T-helper 2 cell treated with Interferon-gamma antibody and Interleukin-4, amounts not matched to agents 5 μg/mL and 100 μg/mL, for 36 hours (primary cell): Measurements from ENCODE around the gene UBE2D4.

Source experiments
- DNase-seq: peaks from one replicate; pipeline ENCODE4 v3.0.0; 2021; ENCODE audit warnings: low spot score
- H3K27ac Mint-ChIP-seq: one replicate; pipeline ENCODE4 v1.8.0; 2021; ENCODE audit warnings: mild to moderate bottlenecking, mixed read lengths
- H3K27me3 Mint-ChIP-seq: one replicate; pipeline ENCODE4 v1.8.0; 2021; ENCODE audit warnings: low read depth, mixed read lengths
- H3K36me3 Mint-ChIP-seq: one replicate; pipeline ENCODE4 v1.8.0; 2021; ENCODE audit warnings: low read depth, mixed read lengths
- H3K4me1 Mint-ChIP-seq: one replicate; pipeline ENCODE4 v1.8.0; 2021; ENCODE audit warnings: low read depth, mixed read lengths
- H3K4me3 Mint-ChIP-seq: one replicate; pipeline ENCODE4 v1.8.0; 2022; ENCODE audit warnings: mild to moderate bottlenecking, moderate library complexity, mixed read lengths
- H3K9me3 Mint-ChIP-seq: one replicate; pipeline ENCODE4 v1.8.0; 2021; ENCODE audit warnings: mixed read lengths

UBE2D4 gene

GRCh38 chr7:43925984-43926797 lies at the start of gene UBE2D4:
Gene UBE2D4, plus strand, starts transcription at chr7:43926436. Its CDS starts 97 bp downstream, at chr7:43926533.
- DNase-seq, result peak; percentile 91
- Mint-ChIP-seq H3K4me1 (peaks cover 20% of the 10 kb centered on the region), H3K27ac (peak within 1 kb of the TSS; percentile 94), H3K4me3 (peak within 1 kb of the TSS; percentile 91), H3K9me3 (no peaks in the 10 kb centered on the region), H3K36me3 (peaks cover 6% of the 10 kb centered on the region), H3K27me3 (no peaks in the 10 kb centered on the region)

GRCh38 chr7:43876976-43877745 lies 49.1 kb upstream of the UBE2D4 start:
- Mint-ChIP-seq H3K4me1 (peaks cover 2% of the 10 kb centered on the region), H3K27ac (no peak overlapping the region), H3K9me3 (no peaks in the 10 kb centered on the region), H3K27me3 (no peaks in the 10 kb centered on the region), H3K36me3 (peaks cover 48% of the 10 kb centered on the region), H3K4me3 (no peak overlapping the region)
- no peak for DNase-seq

GRCh38 chr7:43877968-43878864 lies 48.0 kb upstream of the UBE2D4 start:
- peaks cover 46% of the 10 kb centered on the region for H3K36me3 Mint-ChIP-seq
- H3K9me3 Mint-ChIP-seq, result no peaks in the 10 kb centered on the region
- no peaks in the 10 kb centered on the region for H3K27me3 Mint-ChIP-seq
- no peak overlapping the region for H3K4me3 Mint-ChIP-seq
- DNase-seq, result no peak
- no peak overlapping the region for H3K27ac Mint-ChIP-seq
- peaks cover under 1% of the 10 kb centered on the region for H3K4me1 Mint-ChIP-seq

- Mint-ChIP-seq H3K36me3 (peaks cover 46% of the 10 kb centered on the region), H3K9me3 (no peaks in the 10 kb centered on the region), H3K4me3 (no peak overlapping the region), H3K4me1 (no peaks in the 10 kb centered on the region), H3K27ac (no peak overlapping the region), H3K27me3 (no peaks in the 10 kb centered on the region)
- DNase-seq, result no peak
These were observed 47.4 kb upstream of the UBE2D4 start for GRCh38 chr7:43878867-43879266.

GRCh38 chr7:43879477-43879876 lies 46.8 kb upstream of the UBE2D4 start:
- H3K9me3 Mint-ChIP-seq, result no peaks in the 10 kb centered on the region
- DNase-seq, result no peak
- H3K27me3 Mint-ChIP-seq, result no peaks in the 10 kb centered on the region
- peaks cover 50% of the 10 kb centered on the region for H3K36me3 Mint-ChIP-seq
- H3K4me3 Mint-ChIP-seq, result no peak overlapping the region
- H3K27ac Mint-ChIP-seq, result no peak overlapping the region
- no peaks in the 10 kb centered on the region for H3K4me1 Mint-ChIP-seq

GRCh38 chr7:43880596-43880995 lies 45.6 kb upstream of the UBE2D4 start:
- no peaks in the 10 kb centered on the region for H3K27me3 Mint-ChIP-seq
- H3K36me3 Mint-ChIP-seq, result peaks cover 49% of the 10 kb centered on the region
- no peak for DNase-seq
- H3K9me3 Mint-ChIP-seq, result no peaks in the 10 kb centered on the region
- H3K4me1 Mint-ChIP-seq, result no peaks in the 10 kb centered on the region
- no peak overlapping the region for H3K27ac Mint-ChIP-seq
- no peak overlapping the region for H3K4me3 Mint-ChIP-seq

- H3K36me3 Mint-ChIP-seq, result peaks cover 32% of the 10 kb centered on the region
These were observed 42.0 kb upstream of the UBE2D4 start for GRCh38 chr7:43884209-43884608.

GRCh38 chr7:43884617-43885016 lies 41.6 kb upstream of the UBE2D4 start:
- no peak for DNase-seq
- H3K4me3 Mint-ChIP-seq, result no peak overlapping the region
- H3K27ac Mint-ChIP-seq, result no peak overlapping the region
- peaks cover 30% of the 10 kb centered on the region for H3K36me3 Mint-ChIP-seq
- peaks cover 1% of the 10 kb centered on the region for H3K4me1 Mint-ChIP-seq
- no peaks in the 10 kb centered on the region for H3K27me3 Mint-ChIP-seq
- no peaks in the 10 kb centered on the region for H3K9me3 Mint-ChIP-seq

More at GRCh38 chr7:43884209-43884608, 42.0 kb upstream of the UBE2D4 start:
- H3K9me3 Mint-ChIP-seq, result no peaks in the 10 kb centered on the region
- no peaks in the 10 kb centered on the region for H3K4me1 Mint-ChIP-seq
- no peak overlapping the region for H3K27ac Mint-ChIP-seq
- no peak overlapping the region for H3K4me3 Mint-ChIP-seq
- DNase-seq, result no peak
- H3K27me3 Mint-ChIP-seq, result no peaks in the 10 kb centered on the region

GRCh38 chr7:43888993-43889945 lies 37.0 kb upstream of the UBE2D4 start:
- no peak overlapping the region for H3K27ac Mint-ChIP-seq
- no peak for DNase-seq
- H3K36me3 Mint-ChIP-seq, result peaks cover 12% of the 10 kb centered on the region
- no peaks in the 10 kb centered on the region for H3K9me3 Mint-ChIP-seq
- no peaks in the 10 kb centered on the region for H3K27me3 Mint-ChIP-seq
- H3K4me1 Mint-ChIP-seq, result peaks cover 15% of the 10 kb centered on the region
- H3K4me3 Mint-ChIP-seq, result no peak overlapping the region

- H3K27me3 Mint-ChIP-seq, result no peaks in the 10 kb centered on the region
- H3K36me3 Mint-ChIP-seq, result peaks cover 13% of the 10 kb centered on the region
- no peak overlapping the region for H3K4me3 Mint-ChIP-seq
- H3K27ac Mint-ChIP-seq, result no peak overlapping the region
- H3K4me1 Mint-ChIP-seq, result peaks cover 15% of the 10 kb centered on the region
- no peaks in the 10 kb centered on the region for H3K9me3 Mint-ChIP-seq
- DNase-seq, result no peak
These were observed 35.8 kb upstream of the UBE2D4 start for GRCh38 chr7:43890468-43890867.

GRCh38 chr7:43891069-43891955 lies 34.9 kb upstream of the UBE2D4 start:
- Mint-ChIP-seq H3K27ac (no peak overlapping the region), H3K9me3 (no peaks in the 10 kb centered on the region), H3K4me3 (no peak overlapping the region), H3K36me3 (peaks cover 16% of the 10 kb centered on the region), H3K4me1 (peaks cover 15% of the 10 kb centered on the region), H3K27me3 (no peaks in the 10 kb centered on the region)
- no peak for DNase-seq

- H3K9me3 Mint-ChIP-seq, result no peaks in the 10 kb centered on the region
- peaks cover 16% of the 10 kb centered on the region for H3K36me3 Mint-ChIP-seq
- peaks cover 15% of the 10 kb centered on the region for H3K4me1 Mint-ChIP-seq
- H3K4me3 Mint-ChIP-seq, result no peak overlapping the region
- no peak overlapping the region for H3K27ac Mint-ChIP-seq
- no peaks in the 10 kb centered on the region for H3K27me3 Mint-ChIP-seq
- no peak for DNase-seq
These were observed 30.3 kb upstream of the UBE2D4 start for GRCh38 chr7:43895847-43896415.
